HG03565 (cell line): ENCODE data around the gene FBLN2.

Experiments used
- ATAC-seq: cut with Tn5 transposase; IDR thresholded peaks from one replicate; pipeline ENCODE4 v1.9.1; 2021; ENCODE audit warnings: mild to moderate bottlenecking, moderate library complexity; ENCODE audit not compliant: unreplicated experiment

Gene FBLN2

GRCh38 chr3:13617981-13618380 is 69.1 kb downstream of the FBLN2 start:
- no peak for ATAC-seq

- no peak for ATAC-seq
Measured at GRCh38 chr3:13618836-13619235, 69.9 kb downstream of the FBLN2 start.

- ATAC-seq: no peak
Measured at GRCh38 chr3:13619661-13620230, 70.8 kb downstream of the FBLN2 start.

GRCh38 chr3:13620281-13620680 is 71.4 kb downstream of the FBLN2 start:
- no peak for ATAC-seq

- ATAC-seq: no peak
Measured at GRCh38 chr3:13620776-13621365, 71.9 kb downstream of the FBLN2 start.

GRCh38 chr3:13621381-13622221 is 72.7 kb downstream of the FBLN2 start:
- no peak for ATAC-seq

- ATAC-seq: no peak
Measured at GRCh38 chr3:13622356-13622755, 73.4 kb downstream of the FBLN2 start.

- no peak for ATAC-seq
Measured at GRCh38 chr3:13623101-13623654, 74.3 kb downstream of the FBLN2 start.

- no peak for ATAC-seq
Measured at GRCh38 chr3:13624021-13624420, 75.1 kb downstream of the FBLN2 start.

- ATAC-seq: no peak
Measured at GRCh38 chr3:13624671-13625125, 75.8 kb downstream of the FBLN2 start.

GRCh38 chr3:13626396-13626795 is 77.5 kb downstream of the FBLN2 start:
- no peak for ATAC-seq

GRCh38 chr3:13626915-13627460 is 78.1 kb downstream of the FBLN2 start:
- ATAC-seq: no peak

GRCh38 chr3:13627681-13628080 is 78.8 kb downstream of the FBLN2 start:
- ATAC-seq: no peak

GRCh38 chr3:13628432-13628831 is 79.5 kb downstream of the FBLN2 start:
- no peak for ATAC-seq

- no peak for ATAC-seq
Measured at GRCh38 chr3:13628841-13629551, 80.1 kb downstream of the FBLN2 start.

- no peak for ATAC-seq
Measured at GRCh38 chr3:13629644-13630043, 80.7 kb downstream of the FBLN2 start.

GRCh38 chr3:13631256-13631655 is 82.3 kb downstream of the FBLN2 start:
- ATAC-seq: no peak

- no peak for ATAC-seq
Measured at GRCh38 chr3:13633176-13633575, 84.3 kb downstream of the FBLN2 start.

- ATAC-seq: no peak
Measured at GRCh38 chr3:13634151-13634550, 85.2 kb downstream of the FBLN2 start.

- ATAC-seq: no peak
Measured at GRCh38 chr3:13634615-13635014, 85.7 kb downstream of the FBLN2 start.

- ATAC-seq: no peak
Measured at GRCh38 chr3:13636186-13636585, 87.3 kb downstream of the FBLN2 start.
